ENCODE results near the gene ACO1.

DNA sequence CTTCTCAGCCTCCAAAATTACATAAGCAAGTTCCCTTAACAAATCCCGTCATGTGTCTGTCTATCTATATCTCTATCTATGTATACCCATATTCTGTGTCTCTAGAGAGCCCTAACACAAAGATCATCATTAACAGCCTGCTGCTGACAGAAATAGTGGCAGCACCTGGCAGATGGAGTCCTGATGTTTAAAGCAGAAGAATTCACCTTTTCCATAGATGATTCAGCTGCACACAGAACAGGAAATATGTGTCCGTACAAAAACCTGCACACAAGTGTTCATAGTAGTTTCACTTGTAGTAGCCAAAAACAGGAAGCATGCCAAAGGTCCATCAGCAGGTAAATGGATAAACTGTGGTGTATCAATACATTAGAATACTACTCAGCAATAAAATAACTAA lies 45.0 kb upstream of the ACO1 start:
- TF ChIP-seq CTCF (IDR thresholded peaks at IDR 0.05) (no peak), POLR2A (IDR thresholded peaks at IDR 0.05) (no peak)
